GM23338 (cell line): Measurements from ENCODE around the gene CD33. TPM values are rescaled to one million over a fixed set of nuclear protein-coding genes. Genes with fewer than 3 reads are reported as not detected.

Experiments
- ATAC-seq: fragments of 200-7000 bp; cut with Tn5 transposase; 3 replicates; pipeline ENCODE4 v1.9.1; 2020
- DNase-seq: peaks from one replicate; pipeline ENCODE4 v3.0.0-alpha.2; 2015; ENCODE audit warnings: low spot score
- H2AFZ ChIP-seq: fragments of 200-600 bp; sonication (generic); 2 replicates; pipeline ENCODE4 v1.8.0; 2016; ENCODE audit warnings: antibody characterized with exemption, mild to moderate bottlenecking, moderate library complexity
- H3F3A ChIP-seq: fragments of 200-600 bp; sonication (generic); replicated peaks from 2 replicates; pipeline ENCODE4 v1.8.0; 2017; ENCODE audit warnings: antibody characterized with exemption, mixed run types, low read depth
- H3K27ac ChIP-seq: fragments of 200-600 bp; sonication (generic); 2 replicates; pipeline ENCODE4 v1.6.1; 2016; ENCODE audit warnings: low read depth
- H3K27me3 ChIP-seq: fragments of 200-600 bp; sonication (generic); 2 replicates; pipeline ENCODE4 v1.8.0; 2016; ENCODE audit warnings: mild to moderate bottlenecking, mixed run types, moderate library complexity; ENCODE audit not compliant: insufficient read depth
- H3K36me3 ChIP-seq: fragments of 200-600 bp; sonication (generic); 2 replicates; pipeline ENCODE4 v1.8.0; 2016; ENCODE audit warnings: mild to moderate bottlenecking; ENCODE audit not compliant: insufficient read depth
- H3K4me1 ChIP-seq: fragments of 200-600 bp; sonication (generic); 2 replicates; pipeline ENCODE4 v1.8.0; 2016; ENCODE audit warnings: mild to moderate bottlenecking, moderate library complexity; ENCODE audit not compliant: insufficient read depth
- H3K4me2 ChIP-seq: fragments of 200-600 bp; sonication (generic); 2 replicates; pipeline ENCODE4 v1.7.1; 2017; ENCODE audit warnings: mixed run types
- H3K4me3 ChIP-seq: fragments of 200-600 bp; sonication (generic); 2 replicates; pipeline ENCODE4 v1.6.1; 2016; ENCODE audit warnings: mixed run types
- H3K79me2 ChIP-seq: fragments of 200-600 bp; sonication (generic); replicated peaks from 2 replicates; pipeline ENCODE4 v1.8.0; 2017; ENCODE audit warnings: mild to moderate bottlenecking; ENCODE audit not compliant: insufficient read depth
- H3K9me2 ChIP-seq: fragments of 200-600 bp; sonication (generic); 2 replicates; pipeline ENCODE4 v1.8.0; 2017; ENCODE audit not compliant: insufficient read depth
- H4K20me1 ChIP-seq: fragments of 200-600 bp; sonication (generic); replicated peaks from 2 replicates; pipeline ENCODE4 v1.8.0; 2017; ENCODE audit warnings: mild to moderate bottlenecking; ENCODE audit not compliant: insufficient read depth
- H3K27ac Mint-ChIP-seq: 2 replicates; pipeline ENCODE4 v1.8.0; 2020; ENCODE audit warnings: inconsistent platforms, mild to moderate bottlenecking, moderate library complexity, mixed read lengths
- H3K27me3 Mint-ChIP-seq: 3 replicates; pipeline ENCODE4 v1.8.0; 2022; ENCODE audit warnings: low read depth, mild to moderate bottlenecking, moderate library complexity, mixed read lengths, inconsistent platforms; ENCODE audit not compliant: insufficient read depth, poor library complexity
- H3K36me3 Mint-ChIP-seq: 3 replicates; pipeline ENCODE4 v1.8.0; 2021; ENCODE audit warnings: low read depth, mild to moderate bottlenecking, inconsistent platforms, moderate library complexity, mixed read lengths
- H3K4me1 Mint-ChIP-seq: 3 replicates; pipeline ENCODE4 v1.8.0; 2020; ENCODE audit warnings: mild to moderate bottlenecking, inconsistent platforms, mixed read lengths
- H3K4me3 Mint-ChIP-seq: 3 replicates; pipeline ENCODE4 v1.8.0; 2021; ENCODE audit warnings: moderate library complexity, mild to moderate bottlenecking, inconsistent platforms, mixed read lengths
- H3K9me3 Mint-ChIP-seq: 3 replicates; pipeline ENCODE4 v1.8.0; 2020; ENCODE audit warnings: moderate library complexity, mild to moderate bottlenecking, inconsistent platforms, mixed read lengths
- CREB1 ChIP-seq: fragments of 250-450 bp; sonication (Bioruptor Pico); IDR thresholded peaks from 2 replicates; pipeline ENCODE4 v1.5.0; 2020; ENCODE audit warnings: low read depth, mild to moderate bottlenecking, moderate library complexity
- CTCF ChIP-seq, 2 experiments: fragments of 200-600 bp in 1 of 2; sonication (generic) in 1 of 2; conservative IDR thresholded peaks; 2 replicates each; pipeline versions ENCODE4 v1.5.1 to v1.6.1; 2016 to 2017; ENCODE audit warnings: antibody characterized with exemption in 2 of 2, low read depth in 2 of 2, mild to moderate bottlenecking in 2 of 2, moderate library complexity in 1 of 2
- EZH2 ChIP-seq: fragments of 200-600 bp; sonication (generic); IDR thresholded peaks from one replicate; pipeline ENCODE4 v1.8.0; 2017; ENCODE audit warnings: antibody characterized with exemption, mild to moderate bottlenecking, low read depth; ENCODE audit not compliant: unreplicated experiment
- EZH2phosphoT487 ChIP-seq: fragments of 200-600 bp; sonication (generic); IDR thresholded peaks from one replicate; pipeline ENCODE4 v1.8.1; 2018; ENCODE audit warnings: antibody characterized with exemption; ENCODE audit not compliant: unreplicated experiment
- NANOG ChIP-seq: IDR thresholded peaks from 2 replicates; pipeline ENCODE4 v1.6.1; 2016; ENCODE audit warnings: antibody characterized with exemption, borderline replicate concordance
- POLR2AphosphoS5 ChIP-seq: IDR thresholded peaks from 2 replicates; pipeline ENCODE4 v1.6.1; 2016; ENCODE audit warnings: antibody characterized with exemption, low read depth
- STAT1 ChIP-seq: IDR thresholded peaks from one replicate; pipeline ENCODE4 v1.6.1; 2016; ENCODE audit warnings: antibody characterized with exemption; ENCODE audit not compliant: unreplicated experiment
- ZNF331 ChIP-seq: fragments of 250-450 bp; sonication (Bioruptor Pico); IDR thresholded peaks from 2 replicates; pipeline ENCODE4 v1.5.0; 2020; ENCODE audit warnings: low read depth, mild to moderate bottlenecking, moderate library complexity
- polyA plus RNA-seq: library from polyadenylated mRNA; unstranded; fragments of >200 nt; fragmentation: Nextera tagmentation; extraction: Ambion mirVana; gene quantifications from 2 replicates; pipeline ENCODE4 v1.2.1, GENCODE V29; 2016
- total RNA-seq: library from RNA; depleted of rRNA; stranded (reverse); fragments of >200 nt; shearing (Covaris generic); gene quantifications from 2 replicates; pipeline ENCODE4 v1.2.3, GENCODE V29; 2014

The CD33 gene
- total and polyA plus RNA-seq, 2 experiments from 2014 or later, result 0.45 TPM; not detected in 1

GRCh38 chr19:51219307-51219706 is 5.6 kb upstream of the CD33 start (continued):
- no peak for TF ChIP-seq CTCF (conservative IDR thresholded peaks at IDR 0.05; ENCODE audit: low read depth in 2 of 2)
- TF ChIP-seq EZH2, result no peak
- no peak for TF ChIP-seq STAT1

GRCh38 chr19:51219971-51220370 is 4.9 kb upstream of the CD33 start:
- Mint-ChIP-seq H3K27ac (no peak overlapping the region), H3K9me3 (peaks cover 84% of the 10 kb centered on the region), H3K27me3 (peaks cover 2% of the 10 kb centered on the region), H3K36me3 (peaks cover 15% of the 10 kb centered on the region), H3K4me3 (no peak overlapping the region), H3K4me1 (no peaks in the 10 kb centered on the region)
- ATAC-seq (no peak), DNase-seq (no peak)
- Histone ChIP-seq H4K20me1 (no peaks in the 10 kb centered on the region), H2AFZ (no peak overlapping the region), H3K4me2 (no peak overlapping the region), H3K4me1 (no peaks in the 10 kb centered on the region), H3F3A (no peaks in the 10 kb centered on the region), H3K79me2 (no peaks in the 10 kb centered on the region), H3K27ac (no peak overlapping the region), H3K27me3 (no peaks in the 10 kb centered on the region), H3K36me3 (no peaks in the 10 kb centered on the region), H3K9me2 (no peaks in the 10 kb centered on the region), H3K4me3 (no peak overlapping the region)
- TF ChIP-seq ZNF331 (CRISPR knock-in tag) (no peak), EZH2 (no peak), POLR2AphosphoS5 (no peak)

GRCh38 chr19:51220996-51221395 is 3.9 kb upstream of the CD33 start:
- no peaks in the 10 kb centered on the region for H3K9me2 ChIP-seq
- Mint-ChIP-seq H3K4me3 (no peak overlapping the region), H3K4me1 (no peaks in the 10 kb centered on the region), H3K27ac (no peak overlapping the region), H3K27me3 (peaks cover 6% of the 10 kb centered on the region), H3K9me3 (peaks cover 83% of the 10 kb centered on the region), H3K36me3 (peaks cover 8% of the 10 kb centered on the region)
- H2AFZ ChIP-seq, result no peak overlapping the region
- no peak overlapping the region for H3K27ac ChIP-seq
- no peak overlapping the region for H3K4me2 ChIP-seq
- H3K36me3 ChIP-seq, result no peaks in the 10 kb centered on the region
- no peaks in the 10 kb centered on the region for H3K27me3 ChIP-seq
- no peak for TF ChIP-seq NANOG
- TF ChIP-seq CREB1 (CRISPR knock-in tag), result no peak
- TF ChIP-seq EZH2phosphoT487, result no peak
- TF ChIP-seq STAT1, result no peak
- TF ChIP-seq ZNF331 (CRISPR knock-in tag), result no peak
- no peak for TF ChIP-seq POLR2AphosphoS5
- H3K79me2 ChIP-seq, result no peaks in the 10 kb centered on the region
- H4K20me1 ChIP-seq, result no peaks in the 10 kb centered on the region
- DNase-seq (no peak), ATAC-seq (no peak)
- no peaks in the 10 kb centered on the region for H3F3A ChIP-seq
- no peaks in the 10 kb centered on the region for H3K4me1 ChIP-seq
- H3K4me3 ChIP-seq, result no peak overlapping the region
